ENCODE measurements around the gene FHIT.

DNA sequence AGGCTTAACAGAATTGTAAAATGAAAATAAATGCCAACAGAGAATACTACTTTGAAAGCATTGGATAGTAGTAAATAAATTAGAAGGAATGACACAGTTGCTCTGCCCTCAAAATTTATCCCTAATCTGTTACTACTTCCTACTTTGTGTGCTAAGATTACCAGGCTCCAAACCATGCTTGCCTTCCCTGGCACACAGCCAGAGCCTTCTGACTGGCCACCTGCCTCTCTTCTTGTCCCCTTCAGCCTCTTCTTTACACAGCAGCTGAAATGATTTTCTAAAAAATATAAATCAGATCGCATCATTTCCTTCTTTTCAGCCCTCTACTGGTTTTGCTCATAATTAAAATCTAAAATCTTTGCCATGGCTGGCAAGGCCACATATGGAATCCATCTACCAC, 334.1 kb downstream of the FHIT start:
- TF ChIP-seq, protein P1, sequence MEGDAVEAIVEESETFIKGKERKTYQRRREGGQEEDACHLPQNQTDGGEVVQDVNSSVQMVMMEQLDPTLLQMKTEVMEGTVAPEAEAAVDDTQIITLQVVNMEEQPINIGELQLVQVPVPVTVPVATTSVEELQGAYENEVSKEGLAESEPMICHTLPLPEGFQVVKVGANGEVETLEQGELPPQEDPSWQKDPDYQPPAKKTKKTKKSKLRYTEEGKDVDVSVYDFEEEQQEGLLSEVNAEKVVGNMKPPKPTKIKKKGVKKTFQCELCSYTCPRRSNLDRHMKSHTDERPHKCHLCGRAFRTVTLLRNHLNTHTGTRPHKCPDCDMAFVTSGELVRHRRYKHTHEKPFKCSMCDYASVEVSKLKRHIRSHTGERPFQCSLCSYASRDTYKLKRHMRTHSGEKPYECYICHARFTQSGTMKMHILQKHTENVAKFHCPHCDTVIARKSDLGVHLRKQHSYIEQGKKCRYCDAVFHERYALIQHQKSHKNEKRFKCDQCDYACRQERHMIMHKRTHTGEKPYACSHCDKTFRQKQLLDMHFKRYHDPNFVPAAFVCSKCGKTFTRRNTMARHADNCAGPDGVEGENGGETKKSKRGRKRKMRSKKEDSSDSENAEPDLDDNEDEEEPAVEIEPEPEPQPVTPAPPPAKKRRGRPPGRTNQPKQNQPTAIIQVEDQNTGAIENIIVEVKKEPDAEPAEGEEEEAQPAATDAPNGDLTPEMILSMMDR (IDR thresholded peaks at IDR 0.05), result no peak
- TF ChIP-seq POLR2A (IDR thresholded peaks at IDR 0.05), result no peak
